ENCODE measurements around the gene TFCP2. TPM values are rescaled to one million over a fixed set of nuclear protein-coding genes. Genes with fewer than 3 reads are reported as not detected.
"Not testable (repeated sequence)": the region's sequence is repeated elsewhere in the genome, so short reads cannot be mapped to it uniquely, and the experiment has no call there.

TFCP2 gene
- total RNA-seq, 4 donors from 2014 or later, result 6.1 to 30.7 (median 19.8) TPM

DNA sequence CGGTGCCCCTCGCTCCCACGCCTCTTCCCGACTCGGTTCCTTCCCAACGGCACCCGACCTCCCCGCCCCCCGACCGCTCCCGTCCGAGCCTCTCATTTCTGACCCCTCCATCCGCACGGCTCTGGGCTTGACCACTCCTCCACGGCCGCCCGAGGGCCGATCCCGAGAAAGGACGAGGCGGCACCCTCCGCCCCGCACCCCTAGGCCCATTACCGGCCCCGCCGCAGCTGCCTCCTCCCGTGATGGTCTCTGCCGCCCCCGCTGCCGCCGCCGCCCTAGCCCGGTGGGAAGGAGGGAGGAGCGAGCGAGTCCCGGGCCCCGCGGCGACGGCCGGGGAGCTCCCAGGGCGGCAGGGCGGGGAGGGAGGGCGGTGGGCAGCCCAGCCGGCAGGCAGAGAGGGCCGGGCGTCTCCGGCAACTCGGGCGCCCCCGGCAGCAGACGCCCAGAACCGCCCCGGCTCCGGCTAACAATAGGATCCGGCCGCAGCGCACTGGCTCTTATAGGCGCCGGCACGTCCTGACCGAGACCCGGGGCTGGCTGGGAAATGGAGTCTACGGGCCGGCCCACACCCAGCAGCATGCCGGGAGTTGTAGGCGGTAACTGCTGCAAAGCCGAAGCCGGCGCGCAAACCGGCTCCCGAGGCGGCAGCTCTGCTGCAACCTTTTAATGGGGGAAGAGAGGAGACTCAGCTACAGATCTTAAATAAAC, 89.7 kb downstream of the TFCP2 start, which contains the start of gene CSRNP2:
CSRNP2 (minus strand) TSS at position 471 of the 708 bp plus-strand sequence. CDS start 7,035 bp downstream, outside the sequence.
- Histone ChIP-seq H3K9me3 (no peaks in the 10 kb centered on the region), H3K36me3 (no peaks in the 10 kb centered on the region), H3K4me1 (no peaks in the 10 kb centered on the region), H3K27ac (peak within 1 kb of the TSS; percentile 82 to 90), H3K4me3 (peak within 1 kb of the TSS; percentile 52 to 69), H3K27me3 (no peaks in the 10 kb centered on the region)
- intact Hi-C loops (cut with DNase I; ENCODE audit: low total_unique reads), result no loop called here
- peak; percentile 96 to 97 for DNase-seq
- peak; percentile 99 to 100 for TF ChIP-seq POLR2A (IDR thresholded peaks at IDR 0.05)
- peak in 2 of 4 experiments; percentile 29 to 40 for TF ChIP-seq CTCF (IDR thresholded peaks at IDR 0.05)

GRCh38 chr12:51082561-51083125, 90.3 kb downstream of the TFCP2 start:
- H3K36me3 ChIP-seq, result no peaks in the 10 kb centered on the region
- no peak for TF ChIP-seq CTCF (IDR thresholded peaks at IDR 0.05)
- no peak for TF ChIP-seq POLR2A (IDR thresholded peaks at IDR 0.05)
- peak overlapping the region; percentile 52 to 69 for H3K4me3 ChIP-seq
- H3K27ac ChIP-seq, result peak overlapping the region; percentile 82 to 90
- no peaks in the 10 kb centered on the region for H3K4me1 ChIP-seq
- H3K27me3 ChIP-seq, result no peaks in the 10 kb centered on the region
- DNase-seq, result peak in 1 of 2 donors; percentile 19
- intact Hi-C loops (cut with DNase I; ENCODE audit: low total_unique reads), result no loop called here
- H3K9me3 ChIP-seq, result no peaks in the 10 kb centered on the region

- no peak overlapping the region for H3K27ac ChIP-seq
- no peaks in the 10 kb centered on the region for H3K4me1 ChIP-seq
- no peaks in the 10 kb centered on the region for H3K9me3 ChIP-seq
- no peak overlapping the region for H3K4me3 ChIP-seq
- no peaks in the 10 kb centered on the region for H3K36me3 ChIP-seq
- intact Hi-C loops (cut with DNase I; ENCODE audit: low total_unique reads), result no loop called here
- H3K27me3 ChIP-seq, result no peaks in the 10 kb centered on the region
- no peak for DNase-seq
- TF ChIP-seq CTCF (IDR thresholded peaks at IDR 0.05), result no peak
- no peak for TF ChIP-seq POLR2A (IDR thresholded peaks at IDR 0.05)
These were observed 91.5 kb downstream of the TFCP2 start for GRCh38 chr12:51081421-51081820.

DNA sequence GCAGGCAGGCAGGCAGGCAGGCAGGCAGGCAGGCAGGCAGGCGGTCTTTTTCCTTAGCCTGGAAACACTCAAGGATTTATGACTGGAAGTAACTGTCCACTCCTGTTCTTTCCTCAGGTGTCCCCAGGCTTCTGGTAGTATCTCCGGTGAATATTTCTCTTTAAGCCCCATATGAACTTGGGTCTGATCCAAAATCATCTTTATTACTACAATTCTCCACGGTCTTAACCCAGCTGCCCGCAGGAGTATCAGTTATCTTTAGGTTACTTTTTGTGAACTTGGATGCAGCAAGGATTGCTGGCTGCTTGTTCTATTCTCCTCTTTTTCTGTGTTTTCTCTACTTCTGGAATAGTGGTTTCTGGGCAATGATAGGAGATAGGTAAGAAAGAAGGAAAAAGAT, 92.8 kb downstream of the TFCP2 start:
- no peaks in the 10 kb centered on the region for H3K36me3 ChIP-seq
- H3K9me3 ChIP-seq, result no peaks in the 10 kb centered on the region
- H3K27ac ChIP-seq, result no peak overlapping the region
- H3K27me3 ChIP-seq, result no peaks in the 10 kb centered on the region
- no peak for TF ChIP-seq CTCF (IDR thresholded peaks at IDR 0.05)
- TF ChIP-seq POLR2A (IDR thresholded peaks at IDR 0.05), result no peak
- DNase-seq, result no peak
- H3K4me1 ChIP-seq, result peaks cover 0 to 4% of the 10 kb centered on the region in 2 donors
- intact Hi-C loops (cut with DNase I; ENCODE audit: low total_unique reads), result no loop called here
- no peak overlapping the region for H3K4me3 ChIP-seq

- H3K27ac ChIP-seq; H3K36me3 ChIP-seq; H3K4me3 ChIP-seq; H3K4me1 ChIP-seq; H3K27me3 ChIP-seq; H3K9me3 ChIP-seq; DNase-seq; intact Hi-C loops (cut with DNase I; ENCODE audit: low total_unique reads): not testable (repeated sequence)
These were observed 94.1 kb downstream of the TFCP2 start for GRCh38 chr12:51078866-51079265.

- H3K27me3 ChIP-seq; H3K27ac ChIP-seq; H3K9me3 ChIP-seq; DNase-seq; intact Hi-C loops (cut with DNase I; ENCODE audit: low total_unique reads); H3K4me3 ChIP-seq; H3K4me1 ChIP-seq; H3K36me3 ChIP-seq: not testable (repeated sequence)
These were observed 94.6 kb downstream of the TFCP2 start for GRCh38 chr12:51078346-51078745.
